ENCODE results near the gene APLN. TPM values are rescaled to one million over a fixed set of nuclear protein-coding genes. Genes with fewer than 3 reads are reported as not detected.
A peak's percentile ranks its signal among the peaks of the same experiment; 100 is the strongest.

APLN gene
- total RNA-seq, 1 donor from 2014 or later = 2.2 TPM

- no peak for DNase-seq (ENCODE audit: low spot score in 2 of 2)
- no peaks in the 10 kb centered on the region for H3K36me3 ChIP-seq
- no peak overlapping the region for H3K27ac ChIP-seq
- H3K9me3 ChIP-seq = no peaks in the 10 kb centered on the region
- no peaks in the 10 kb centered on the region for H3K4me1 ChIP-seq
- H3K4me3 ChIP-seq = no peak overlapping the region
- H3K27me3 ChIP-seq = no peaks in the 10 kb centered on the region
- intact Hi-C loops (cut with DNase I) = no loop called here
- TF ChIP-seq, protein P1, sequence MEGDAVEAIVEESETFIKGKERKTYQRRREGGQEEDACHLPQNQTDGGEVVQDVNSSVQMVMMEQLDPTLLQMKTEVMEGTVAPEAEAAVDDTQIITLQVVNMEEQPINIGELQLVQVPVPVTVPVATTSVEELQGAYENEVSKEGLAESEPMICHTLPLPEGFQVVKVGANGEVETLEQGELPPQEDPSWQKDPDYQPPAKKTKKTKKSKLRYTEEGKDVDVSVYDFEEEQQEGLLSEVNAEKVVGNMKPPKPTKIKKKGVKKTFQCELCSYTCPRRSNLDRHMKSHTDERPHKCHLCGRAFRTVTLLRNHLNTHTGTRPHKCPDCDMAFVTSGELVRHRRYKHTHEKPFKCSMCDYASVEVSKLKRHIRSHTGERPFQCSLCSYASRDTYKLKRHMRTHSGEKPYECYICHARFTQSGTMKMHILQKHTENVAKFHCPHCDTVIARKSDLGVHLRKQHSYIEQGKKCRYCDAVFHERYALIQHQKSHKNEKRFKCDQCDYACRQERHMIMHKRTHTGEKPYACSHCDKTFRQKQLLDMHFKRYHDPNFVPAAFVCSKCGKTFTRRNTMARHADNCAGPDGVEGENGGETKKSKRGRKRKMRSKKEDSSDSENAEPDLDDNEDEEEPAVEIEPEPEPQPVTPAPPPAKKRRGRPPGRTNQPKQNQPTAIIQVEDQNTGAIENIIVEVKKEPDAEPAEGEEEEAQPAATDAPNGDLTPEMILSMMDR (IDR thresholded peaks at IDR 0.05) = no peak
Measured at GRCh38 chrX:129632443-129632842, 22.3 kb downstream of the APLN start.

GRCh38 chrX:129631849-129632248 is 22.9 kb downstream of the APLN start:
- Histone ChIP-seq H3K9me3 (no peaks in the 10 kb centered on the region), H3K27me3 (no peaks in the 10 kb centered on the region), H3K36me3 (no peaks in the 10 kb centered on the region), H3K4me1 (no peaks in the 10 kb centered on the region), H3K4me3 (no peak overlapping the region), H3K27ac (no peak overlapping the region)
- DNase-seq (ENCODE audit: low spot score in 2 of 2) = no peak
- intact Hi-C loops (cut with DNase I) = no loop called here
- TF ChIP-seq, protein P1 (IDR thresholded peaks at IDR 0.05) = no peak

DNA sequence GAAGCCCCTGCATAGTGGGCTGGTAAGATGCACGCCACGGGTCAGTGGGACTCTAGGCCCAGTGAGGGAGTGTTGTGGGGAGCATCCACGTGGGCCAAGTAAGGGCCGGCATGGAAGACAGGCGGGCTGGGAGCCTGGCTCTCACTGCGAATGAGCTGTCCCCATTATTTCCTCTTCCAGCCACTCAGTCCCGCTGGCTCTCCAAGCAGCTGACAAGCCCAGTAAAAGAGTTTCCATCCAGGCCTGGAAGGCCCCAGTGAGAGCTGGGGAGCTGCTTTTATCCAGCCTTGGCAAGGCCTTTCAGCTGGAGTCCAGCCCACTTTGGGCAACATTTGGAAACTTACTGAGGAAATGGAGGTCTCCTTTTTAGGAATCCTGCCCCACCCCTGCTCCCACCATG is 24.9 kb downstream of the APLN start:
- TF ChIP-seq, protein P1 (IDR thresholded peaks at IDR 0.05) = no peak
- no peak overlapping the region for H3K4me3 ChIP-seq
- intact Hi-C loops (cut with DNase I) = no loop called here
- no peaks in the 10 kb centered on the region for H3K9me3 ChIP-seq
- no peak for DNase-seq (ENCODE audit: low spot score in 2 of 2)
- no peaks in the 10 kb centered on the region for H3K4me1 ChIP-seq
- no peaks in the 10 kb centered on the region for H3K36me3 ChIP-seq
- peak overlapping the region in 1 of 2 donors; percentile 9 for H3K27ac ChIP-seq
- no peaks in the 10 kb centered on the region for H3K27me3 ChIP-seq

DNA sequence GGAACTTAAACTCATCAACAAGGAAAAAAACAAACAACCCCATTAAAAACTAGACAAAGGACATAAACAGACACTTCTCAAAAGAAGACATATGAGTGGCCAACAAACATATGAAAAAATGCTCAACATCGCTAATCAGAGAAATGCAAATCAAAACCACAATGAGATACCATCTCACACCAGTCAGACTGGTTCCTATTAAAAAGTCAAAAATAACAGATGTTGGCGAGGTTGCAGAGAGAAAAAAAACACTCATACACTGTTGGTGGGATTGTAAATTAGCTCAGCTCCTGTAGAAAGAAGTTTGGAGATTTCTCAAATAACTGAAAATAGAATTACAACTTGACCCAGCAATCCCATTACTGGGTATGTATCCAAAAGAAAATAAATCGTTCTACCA is 28.7 kb downstream of the APLN start:
- no peaks in the 10 kb centered on the region for H3K36me3 ChIP-seq
- H3K4me3 ChIP-seq = no peak overlapping the region
- no peaks in the 10 kb centered on the region for H3K4me1 ChIP-seq
- intact Hi-C loops (cut with DNase I) = no loop called here
- no peaks in the 10 kb centered on the region for H3K9me3 ChIP-seq
- no peak overlapping the region for H3K27ac ChIP-seq
- DNase-seq (ENCODE audit: low spot score in 2 of 2) = no peak
- H3K27me3 ChIP-seq = no peaks in the 10 kb centered on the region
- TF ChIP-seq, protein P1 (IDR thresholded peaks at IDR 0.05) = no peak

- Histone ChIP-seq H3K4me3 (no peak overlapping the region), H3K27me3 (no peaks in the 10 kb centered on the region), H3K36me3 (no peaks in the 10 kb centered on the region), H3K4me1 (no peaks in the 10 kb centered on the region), H3K27ac (no peak overlapping the region), H3K9me3 (no peaks in the 10 kb centered on the region)
- no peak for DNase-seq (ENCODE audit: low spot score in 2 of 2)
- intact Hi-C loops (cut with DNase I) = no loop called here
- TF ChIP-seq, protein P1 (IDR thresholded peaks at IDR 0.05) = no peak
Measured at GRCh38 chrX:129622757-129623301, 31.9 kb downstream of the APLN start.

- Histone ChIP-seq H3K9me3 (no peaks in the 10 kb centered on the region), H3K27ac (no peak overlapping the region), H3K4me1 (no peaks in the 10 kb centered on the region), H3K4me3 (no peak overlapping the region), H3K36me3 (no peaks in the 10 kb centered on the region), H3K27me3 (no peaks in the 10 kb centered on the region)
- intact Hi-C loops (cut with DNase I) = no loop called here
- TF ChIP-seq, protein P1 (IDR thresholded peaks at IDR 0.05) = no peak
- no peak for DNase-seq (ENCODE audit: low spot score in 2 of 2)
Measured at GRCh38 chrX:129618997-129619396, 35.8 kb downstream of the APLN start.

All from ascending aorta (tissue), 2 donors.